H1 (cell line): ENCODE measurements around the gene PIGU. TPM values are rescaled to one million over a fixed set of nuclear protein-coding genes. Genes with fewer than 3 reads are reported as not detected.

Experiments
- CTCF ChIA-PET: fragments of 300-600 bp; sonication (Branson Sonifier 250); formaldehyde crosslinking; loops from one replicate; lab custom pipeline; 2021; ENCODE audit not compliant: partially characterized antibody; lab: Charles Lee
- POLR2A ChIA-PET: fragments of 300-600 bp; sonication (Branson Sonifier 250); formaldehyde crosslinking; loops from one replicate; lab custom pipeline; 2021; ENCODE audit warnings: inconsistent platforms; ENCODE audit not compliant: partially characterized antibody; lab: Charles Lee
- DNase-seq, 2 experiments: peaks; one replicate each; pipeline versions ENCODE4 v3.0.0 to v3.0.0-alpha.2; 2010 to 2022; ENCODE audit warnings: low spot score in 2 of 2, low read depth in 1 of 2, mixed read lengths in 1 of 2
- FAIRE-seq: peaks from 2 replicates; lab custom pipeline; 2011; peaks lifted over from hg19 to GRCh38; lab: Jason Lieb, UNC
- H2AFZ ChIP-seq: 2 replicates; pipeline ENCODE4 v1.8.1; 2012; ENCODE audit warnings: low read length, inconsistent platforms
- H2AK5ac ChIP-seq: 2 replicates; pipeline ENCODE4 v1.6.1; 2013; ENCODE audit warnings: low read depth, low read length
- H2BK120ac ChIP-seq: replicated peaks from 2 replicates; pipeline ENCODE3; 2013; ENCODE audit warnings: low read depth, low read length, inconsistent platforms
- H2BK12ac ChIP-seq: 2 replicates; pipeline ENCODE4 v1.6.1; 2013; ENCODE audit warnings: low read depth, low read length
- H2BK15ac ChIP-seq: 2 replicates; pipeline ENCODE4 v1.6.1; 2013; ENCODE audit warnings: low read length
- H2BK20ac ChIP-seq: 2 replicates; pipeline ENCODE4 v1.6.1; 2013; ENCODE audit warnings: low read length
- H2BK5ac ChIP-seq: 2 replicates; pipeline ENCODE4 v1.6.1; 2013; ENCODE audit warnings: low read depth, low read length
- H3K14ac ChIP-seq: 2 replicates; pipeline ENCODE4 v1.6.1; 2013; ENCODE audit warnings: inconsistent platforms; ENCODE audit not compliant: insufficient read length
- H3K18ac ChIP-seq: 2 replicates; pipeline ENCODE4 v1.6.1; 2013; ENCODE audit warnings: low read length; ENCODE audit errors: extremely low read depth
- H3K23ac ChIP-seq: 2 replicates; pipeline ENCODE4 v1.6.1; 2013; ENCODE audit warnings: inconsistent platforms; ENCODE audit not compliant: insufficient read length
- H3K23me2 ChIP-seq: 2 replicates; pipeline ENCODE4 v1.6.1; 2013; ENCODE audit warnings: low read depth, low read length
- H3K27ac ChIP-seq: 2 replicates; pipeline ENCODE4 v1.6.1; 2011; ENCODE audit warnings: low read depth, low read length, inconsistent platforms
- H3K27me3 ChIP-seq, 4 experiments: replicated peaks in 1 of 4; 1 replicate in 1 of 4; 2 replicates in 3 of 4; pipeline versions ENCODE4 v1.6.1 to v1.8.1; 2011 to 2013; ENCODE audit warnings: low read length in 3 of 4, mild to moderate bottlenecking in 3 of 4, inconsistent platforms in 2 of 4, mixed read lengths in 2 of 4, moderate library complexity in 1 of 4; ENCODE audit not compliant: control insufficient read depth in 3 of 4, insufficient read depth in 3 of 4; ENCODE audit errors: extremely low read depth in 1 of 4
- H3K36me3 ChIP-seq, 4 experiments: 2 replicates each; pipeline versions ENCODE4 v1.6.1 to v1.8.1; 2011 to 2013; ENCODE audit warnings: mild to moderate bottlenecking in 4 of 4, low read length in 3 of 4, moderate library complexity in 2 of 4, control low read depth in 1 of 4, inconsistent platforms in 1 of 4; ENCODE audit not compliant: insufficient read depth in 4 of 4, control insufficient read depth in 2 of 4
- H3K4ac ChIP-seq: replicated peaks from 2 replicates; pipeline ENCODE3; 2013; ENCODE audit warnings: low read length, low read depth, mixed read lengths, inconsistent platforms; ENCODE audit not compliant: insufficient read length
- H3K4me1 ChIP-seq, 4 experiments: replicated peaks in 1 of 4; 1 replicate in 1 of 4; 2 replicates in 3 of 4; pipeline versions ENCODE4 v1.6.1 to v1.8.1; 2011 to 2013; ENCODE audit warnings: low read length in 3 of 4, inconsistent platforms in 2 of 4, mixed read lengths in 1 of 4; ENCODE audit not compliant: insufficient read depth in 4 of 4, control insufficient read depth in 3 of 4
- H3K4me2 ChIP-seq, 2 experiments: 2 replicates each; pipeline versions ENCODE4 v1.6.1 to v1.8.1; 2011 to 2013; ENCODE audit warnings: low read depth in 2 of 2, low read length in 2 of 2, control low read depth in 1 of 2, inconsistent platforms in 1 of 2, mild to moderate bottlenecking in 1 of 2; ENCODE audit not compliant: insufficient read depth in 1 of 2
- H3K4me3 ChIP-seq, 4 experiments: fragments of 200-600, 300-600 bp in 1 of 4; sonication (generic), shearing (Covaris generic), sonication (Bioruptor Twin) in 1 of 4; 2 replicates each; pipeline versions ENCODE4 v1.5.1 to v1.8.1; 2011 to 2016; ENCODE audit warnings: low read length in 4 of 4, low read depth in 3 of 4, control low read depth in 2 of 4, inconsistent platforms in 2 of 4, mild to moderate bottlenecking in 2 of 4, mixed read lengths in 1 of 4, moderate library complexity in 1 of 4; ENCODE audit not compliant: insufficient read depth in 2 of 4; ENCODE audit errors: extremely low read depth in 1 of 4
- H3K56ac ChIP-seq: replicated peaks from 2 replicates; pipeline ENCODE3; 2013; ENCODE audit warnings: low read depth, mild to moderate bottlenecking, mixed read lengths, low read length, inconsistent platforms; ENCODE audit not compliant: insufficient read length
- H3K79me1 ChIP-seq: 2 replicates; pipeline ENCODE4 v1.6.1; 2013; ENCODE audit warnings: low read depth, low read length, control low read depth
- H3K79me2 ChIP-seq, 2 experiments: 2 replicates each; pipeline versions ENCODE4 v1.6.1 to v1.8.1; 2012 to 2013; ENCODE audit warnings: low read length in 2 of 2, mild to moderate bottlenecking in 2 of 2, inconsistent platforms in 1 of 2; ENCODE audit not compliant: insufficient read depth in 2 of 2, control insufficient read depth in 1 of 2
- H3K9ac ChIP-seq, 4 experiments: replicated peaks in 1 of 4; 1 replicate in 1 of 4; 2 replicates in 3 of 4; pipeline versions ENCODE4 v1.6.1 to v1.8.1; 2011 to 2013; ENCODE audit warnings: low read depth in 3 of 4, low read length in 3 of 4, control low read depth in 2 of 4, mild to moderate bottlenecking in 2 of 4, moderate library complexity in 2 of 4, inconsistent platforms in 1 of 4; ENCODE audit errors: extremely low read depth in 1 of 4
- H3K9me3 ChIP-seq, 2 experiments: 2 replicates each; pipeline versions ENCODE4 v1.6.1 to v1.8.1; 2012 to 2013; ENCODE audit warnings: mild to moderate bottlenecking in 2 of 2, moderate library complexity in 2 of 2, control low read depth in 1 of 2, inconsistent platforms in 1 of 2, low read depth in 1 of 2, low read length in 1 of 2, mixed read lengths in 1 of 2; ENCODE audit not compliant: insufficient read depth in 2 of 2
- H4K20me1 ChIP-seq, 2 experiments: replicated peaks in 1 of 2; 2 replicates each; pipeline versions ENCODE3 to v1.8.1; 2011 to 2013; ENCODE audit warnings: inconsistent platforms in 2 of 2, low read length in 2 of 2, mild to moderate bottlenecking in 1 of 2; ENCODE audit not compliant: insufficient read depth in 2 of 2, control insufficient read depth in 1 of 2
- H4K5ac ChIP-seq: 2 replicates; pipeline ENCODE4 v1.6.1; 2013; ENCODE audit warnings: low read length, low read depth, mixed read lengths, inconsistent platforms; ENCODE audit not compliant: insufficient read length
- H4K8ac ChIP-seq: 2 replicates; pipeline ENCODE4 v1.8.0; 2013; ENCODE audit warnings: mild to moderate bottlenecking, moderate library complexity, low read length, inconsistent platforms; ENCODE audit not compliant: insufficient read depth; ENCODE audit errors: extremely low read depth
- H4K91ac ChIP-seq: replicated peaks from 2 replicates; pipeline ENCODE3; 2013; ENCODE audit warnings: low read length, mixed read lengths, inconsistent platforms; ENCODE audit not compliant: insufficient read length
- CTBP2 ChIP-seq: IDR thresholded peaks from 2 replicates; pipeline ENCODE4 v1.7.0; 2011; ENCODE audit warnings: borderline replicate concordance, mild to moderate bottlenecking, moderate library complexity, mixed read lengths, low read length; ENCODE audit not compliant: insufficient read depth, insufficient read length
- JUND ChIP-seq: IDR thresholded peaks from 2 replicates; pipeline ENCODE4 v1.6.1; 2011; ENCODE audit warnings: mild to moderate bottlenecking, improper control_type of control experiment, low read length
- KDM4A ChIP-seq: IDR thresholded peaks from one replicate; pipeline ENCODE4 v1.7.1; 2012; ENCODE audit warnings: low read depth, mild to moderate bottlenecking, moderate library complexity, low read length, inconsistent platforms; ENCODE audit not compliant: severe bottlenecking
- POLR2A ChIP-seq, 2 experiments: IDR thresholded peaks; 1 replicate in 1 of 2; 2 replicates in 1 of 2; pipeline ENCODE4 v1.6.1; 2011; ENCODE audit warnings: low read depth in 2 of 2, low read length in 2 of 2, mild to moderate bottlenecking in 2 of 2; ENCODE audit errors: control extremely low read depth in 1 of 2
- TBP ChIP-seq: IDR thresholded peaks from 2 replicates; pipeline ENCODE4 v1.6.1; 2011; ENCODE audit warnings: low read depth, low read length, improper control_type of control experiment
- WGBS, 2 experiments: shearing (Covaris generic) in 1 of 2; methylation state at CpG; one replicate each; pipeline versions ENCODE4 v1.1.6 to v1.1.7; 2013 to 2015; ENCODE audit warnings: low lambda C conversion rate in 2 of 2, mixed read lengths in 2 of 2, inconsistent platforms in 1 of 2, low coverage in 1 of 2, missing lambda C conversion rate in 1 of 2; ENCODE audit not compliant: insufficient replicate concordance in 2 of 2, insufficient coverage in 1 of 2, insufficient read length in 1 of 2; ENCODE audit errors: extremely low coverage in 1 of 2, missing lambda C conversion rate in 1 of 2; 5-methylcytosine and 5-hydroxymethylcytosine counted together
- polyA plus RNA-seq, 7 experiments: library from polyadenylated mRNA; depleted of rRNA in 3 of 7; stranded (reverse) in 5 of 7; unstranded in 2 of 7; fragments of >200 nt in 5 of 7; fragments of 200-250 nt in 2 of 7; gene quantifications; 1 replicate in 5 of 7; 2 replicates in 1 of 7; 4 replicates in 1 of 7; pipeline versions ENCODE4 v1.2.1 to v1.2.3, GENCODE V29; 2011 to 2013; ENCODE audit warnings: missing spikeins in 2 of 7, mixed read lengths in 2 of 7
- total RNA-seq: library from RNA; stranded (reverse); fragmentation: NEBNext Ultra II Directional; extraction: Animal tissue kit (Norgen Biotek cat#: 25700); gene quantifications from 2 replicates; pipeline ENCODE4 v1.2.1, GENCODE V29; 2021
- TF ChIP-seq, protein P1 (sequence below): IDR thresholded peaks from 2 replicates; pipeline ENCODE4 v1.6.1; 2011; ENCODE audit warnings: low read length, improper control_type of control experiment

PIGU gene
- total and polyA plus RNA-seq, 2 of the 8 experiments (the other 6 are each of a cell fraction or from before 2014, with no cell fraction given) = 28.3 to 117 TPM

DNA sequence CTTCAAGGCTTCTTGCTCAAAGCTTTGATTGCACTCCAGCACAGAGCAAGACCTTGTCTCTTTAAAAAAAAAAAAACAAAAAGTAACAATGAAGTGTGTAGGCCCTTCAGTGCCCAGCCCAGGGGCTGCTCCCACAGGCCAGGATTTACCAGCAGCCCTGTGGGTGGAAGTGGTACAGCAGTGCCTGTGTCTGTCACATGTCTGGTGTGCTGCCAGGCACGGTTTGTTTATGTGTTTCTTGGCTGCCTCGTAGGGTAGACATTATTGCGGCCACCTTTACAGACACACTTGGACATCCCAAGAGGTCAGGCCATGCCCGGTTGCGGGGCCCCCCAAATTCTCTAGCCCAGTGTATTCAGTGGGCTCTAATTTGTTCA, 148.0 kb downstream of the PIGU start:
- H4K8ac ChIP-seq = no peak overlapping the region
- no peak overlapping the region for H2BK120ac ChIP-seq
- no peak overlapping the region for H2BK20ac ChIP-seq
- no peak overlapping the region for H3K9ac ChIP-seq
- no peak overlapping the region for H2BK5ac ChIP-seq
- TF ChIP-seq, protein P1, sequence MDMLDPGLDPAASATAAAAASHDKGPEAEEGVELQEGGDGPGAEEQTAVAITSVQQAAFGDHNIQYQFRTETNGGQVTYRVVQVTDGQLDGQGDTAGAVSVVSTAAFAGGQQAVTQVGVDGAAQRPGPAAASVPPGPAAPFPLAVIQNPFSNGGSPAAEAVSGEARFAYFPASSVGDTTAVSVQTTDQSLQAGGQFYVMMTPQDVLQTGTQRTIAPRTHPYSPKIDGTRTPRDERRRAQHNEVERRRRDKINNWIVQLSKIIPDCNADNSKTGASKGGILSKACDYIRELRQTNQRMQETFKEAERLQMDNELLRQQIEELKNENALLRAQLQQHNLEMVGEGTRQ = no peak
- no peak for TF ChIP-seq KDM4A
- no peak for TF ChIP-seq JUND
- TF ChIP-seq POLR2A (IDR thresholded peaks at IDR 0.05; ENCODE audit: control extremely low read depth in 1 of 2, low read depth in 2 of 2, low read length in 2 of 2) = no peak
- no peak for TF ChIP-seq CTBP2
- TF ChIP-seq TBP = no peak
- TF ChIP-seq, all 59 proteins: peak for 0
- Histone ChIP-seq H3K9me3 (no peaks in the 10 kb centered on the region), H2AFZ (no peak overlapping the region), H3K23me2 (no peaks in the 10 kb centered on the region), H4K20me1 (peaks cover 10 to 16% of the 10 kb centered on the region in 2 experiments), H2BK12ac (no peak overlapping the region), H3K27me3 (no peaks in the 10 kb centered on the region), H3K79me1 (peaks cover 16% of the 10 kb centered on the region), H3K14ac (no peak overlapping the region), H3K4me2 (no peak overlapping the region), H4K5ac (no peak overlapping the region), H4K91ac (no peak overlapping the region), H3K18ac (no peak overlapping the region), H3K23ac (no peak overlapping the region), H3K4me3 (no peak overlapping the region), H3K56ac (no peak overlapping the region), H3K27ac (no peak overlapping the region), H3K4ac (no peak overlapping the region), H2BK15ac (no peak overlapping the region), H3K4me1 (no peaks in the 10 kb centered on the region), H3K36me3 (peaks cover 8 to 42% (median 20%) of the 10 kb centered on the region in 4 experiments), H2AK5ac (no peak overlapping the region), H3K79me2 (peaks cover 0 to 22% of the 10 kb centered on the region in 2 experiments; a peak in 3 of 4 replicates)
- CTCF ChIA-PET = interaction anchor here (4.4 kb wide), 1 partner anchor 216 kb away, joined by 16 read pairs; no protein-coding TSS in a partner anchor
- no peak for FAIRE-seq
- no peak for DNase-seq
- 85% methylated on average over 5 of the region's 5 CpGs; no CpG with 5 or more reads in 1 of the 2 experiments for WGBS, 2 experiments
- POLR2A ChIA-PET = no interaction called here
